ENCODE results near the gene KIAA1210. TPM values are rescaled to one million over a fixed set of nuclear protein-coding genes. Genes with fewer than 3 reads are reported as not detected.

Gene KIAA1210
- total and polyA plus RNA-seq, 4 donors, result not detected

- Histone ChIP-seq H3K27me3 (ENCODE audit: control insufficient read depth in 4 of 4, insufficient read depth in 4 of 4, low read length in 3 of 4) (no peaks in the 10 kb centered on the region), H3K9me3 (ENCODE audit: control insufficient read depth in 4 of 4, low read length in 3 of 4) (no peaks in the 10 kb centered on the region), H3K27ac (ENCODE audit: low read depth in 1 of 2, low read length in 2 of 2) (no peak overlapping the region), H3K9ac (ENCODE audit: low read depth in 1 of 2, low read length in 2 of 2) (no peak overlapping the region), H3K4me1 (ENCODE audit: control insufficient read depth in 4 of 4, insufficient read depth in 4 of 4, low read length in 3 of 4) (peaks cover 0 to 14% (median 10%) of the 10 kb centered on the region in 4 donors), H3K36me3 (ENCODE audit: control insufficient read depth in 4 of 4, insufficient read depth in 3 of 4, low read depth in 1 of 4, low read length in 3 of 4) (no peaks in the 10 kb centered on the region), H3K4me3 (ENCODE audit: low read depth in 1 of 3, low read length in 3 of 3) (no peak overlapping the region)
- no peak for TF ChIP-seq EGR1 (IDR thresholded peaks at IDR 0.05; ENCODE audit: low read depth in 2 of 2)
- no peak for TF ChIP-seq YY1 (IDR thresholded peaks at IDR 0.05)
- 75% methylated on average over 42 of the region's 42 CpGs for whole genome bisulfite sequencing
- DNase-seq (ENCODE audit: low spot score), result no peak
Observed at GRCh38 chrX:119150163-119151050, 22.8 kb upstream of the KIAA1210 start.

- H3K4me3 ChIP-seq (ENCODE audit: low read depth in 1 of 3, low read length in 3 of 3), result no peak overlapping the region
- TF ChIP-seq CTCF (IDR thresholded peaks at IDR 0.05; ENCODE audit: low read depth, low read length, missing input control), result no peak
- no peak for TF ChIP-seq JUND (IDR thresholded peaks at IDR 0.05)
- TF ChIP-seq TAF1 (conservative IDR thresholded peaks at IDR 0.05), result no peak
- no peak for TF ChIP-seq NR2F2 (IDR thresholded peaks at IDR 0.05)
- no peak for TF ChIP-seq HNF4G (IDR thresholded peaks at IDR 0.05)
- TF ChIP-seq YY1 (IDR thresholded peaks at IDR 0.05), result peak; percentile 57
- TF ChIP-seq SP1 (IDR thresholded peaks at IDR 0.05), result peak; percentile 73
- peak; percentile 19 to 57 for TF ChIP-seq RAD21 (IDR thresholded peaks at IDR 0.05)
- no peak for TF ChIP-seq ZBTB33 (IDR thresholded peaks at IDR 0.05)
- no peak for TF ChIP-seq FOXA2 (IDR thresholded peaks at IDR 0.05)
- peak; percentile 74 for TF ChIP-seq HNF4A (conservative IDR thresholded peaks at IDR 0.05)
- no peak for TF ChIP-seq EGR1 (IDR thresholded peaks at IDR 0.05; ENCODE audit: low read depth in 2 of 2)
- no peak for TF ChIP-seq FOXA1 (IDR thresholded peaks at IDR 0.05)
- TF ChIP-seq REST (IDR thresholded peaks at IDR 0.05), result no peak
- TF ChIP-seq GABPA (IDR thresholded peaks at IDR 0.05 in 1 of 2, conservative IDR thresholded peaks at IDR 0.05 in 1 of 2), result no peak
- no peak for TF ChIP-seq ATF3 (IDR thresholded peaks at IDR 0.05)
- TF ChIP-seq MAX (IDR thresholded peaks at IDR 0.05), result no peak
- TF ChIP-seq RXRA (IDR thresholded peaks at IDR 0.05), result peak; percentile 58 to 69
- no peak for DNase-seq (ENCODE audit: low spot score)
- H3K9me3 ChIP-seq (ENCODE audit: control insufficient read depth in 4 of 4, low read length in 3 of 4), result no peaks in the 10 kb centered on the region
- H3K27me3 ChIP-seq (ENCODE audit: control insufficient read depth in 4 of 4, insufficient read depth in 4 of 4, low read length in 3 of 4), result no peaks in the 10 kb centered on the region
- peaks cover 0 to 14% (median 10%) of the 10 kb centered on the region in 4 donors for H3K4me1 ChIP-seq (ENCODE audit: control insufficient read depth in 4 of 4, insufficient read depth in 4 of 4, low read length in 3 of 4)
- H3K36me3 ChIP-seq (ENCODE audit: control insufficient read depth in 4 of 4, insufficient read depth in 3 of 4, low read depth in 1 of 4, low read length in 3 of 4), result no peaks in the 10 kb centered on the region
- WGBS, result 39% methylated on average over 4 of the region's 4 CpGs
- no peak overlapping the region for H3K9ac ChIP-seq (ENCODE audit: low read depth in 1 of 2, low read length in 2 of 2)
- H3K27ac ChIP-seq (ENCODE audit: low read depth in 1 of 2, low read length in 2 of 2), result peak overlapping the region in 1 of 2 donors; percentile 67
Observed at GRCh38 chrX:119147486-119147885, 19.9 kb upstream of the KIAA1210 start.
